Right hindlimb (tissue), 1 donor: Measurements from ENCODE around the gene SIGLEC7.

Source experiments
- DNase-seq: peaks from one replicate; pipeline ENCODE4 v3.0.0-alpha.2; 2018

Gene SIGLEC7

GRCh38 chr19:51119611-51120010 lies 22.5 kb upstream of the SIGLEC7 start:
- no peak for DNase-seq

- no peak for DNase-seq
Measured at GRCh38 chr19:51120160-51120559, 21.9 kb upstream of the SIGLEC7 start.

- DNase-seq, result no peak
Measured at GRCh38 chr19:51121257-51121656, 20.8 kb upstream of the SIGLEC7 start.

GRCh38 chr19:51122112-51122981 lies 19.8 kb upstream of the SIGLEC7 start:
- no peak for DNase-seq

- DNase-seq, result no peak
Measured at GRCh38 chr19:51123381-51123800, 18.7 kb upstream of the SIGLEC7 start.

GRCh38 chr19:51123802-51124201 lies 18.3 kb upstream of the SIGLEC7 start:
- DNase-seq, result no peak

- DNase-seq, result no peak
Measured at GRCh38 chr19:51124216-51124615, 17.9 kb upstream of the SIGLEC7 start.

- DNase-seq, result peak; percentile 37
Measured at GRCh38 chr19:51124729-51125128, 17.4 kb upstream of the SIGLEC7 start, which contains the start of gene SIGLEC9. TSS of gene SIGLEC9 (plus strand) at chr19:51124906. CDS start at chr19:51124975, 69 bp downstream.

GRCh38 chr19:51125421-51126075 lies 16.6 kb upstream of the SIGLEC7 start:
- no peak for DNase-seq

GRCh38 chr19:51127032-51127431 lies 15.1 kb upstream of the SIGLEC7 start:
- no peak for DNase-seq

GRCh38 chr19:51127755-51128154 lies 14.3 kb upstream of the SIGLEC7 start:
- peak; percentile 34 for DNase-seq

GRCh38 chr19:51128227-51128626 lies 13.9 kb upstream of the SIGLEC7 start:
- DNase-seq, result no peak

- DNase-seq, result no peak
Measured at GRCh38 chr19:51129716-51130115, 12.4 kb upstream of the SIGLEC7 start.

- DNase-seq, result no peak
Measured at GRCh38 chr19:51131780-51132680, 10.1 kb upstream of the SIGLEC7 start.

GRCh38 chr19:51135004-51135403 lies 7.1 kb upstream of the SIGLEC7 start:
- no peak for DNase-seq

GRCh38 chr19:51135986-51136762 lies 5.9 kb upstream of the SIGLEC7 start:
- DNase-seq, result no peak

- DNase-seq, result no peak
Measured at GRCh38 chr19:51136851-51137551, 5.1 kb upstream of the SIGLEC7 start.

- DNase-seq, result no peak
Measured at GRCh38 chr19:51137792-51138425, 4.2 kb upstream of the SIGLEC7 start.

GRCh38 chr19:51138549-51138979 lies 3.5 kb upstream of the SIGLEC7 start:
- DNase-seq, result no peak

- DNase-seq, result no peak
Measured at GRCh38 chr19:51139299-51140014, 2.6 kb upstream of the SIGLEC7 start.
